ENCODE measurements around the gene GTF3C1. TPM values are rescaled to one million over a fixed set of nuclear protein-coding genes. Genes with fewer than 3 reads are reported as not detected.

The GTF3C1 gene
- total and polyA plus RNA-seq, 4 donors: 33.5 to 84.0 (median 67.5) TPM

DNA sequence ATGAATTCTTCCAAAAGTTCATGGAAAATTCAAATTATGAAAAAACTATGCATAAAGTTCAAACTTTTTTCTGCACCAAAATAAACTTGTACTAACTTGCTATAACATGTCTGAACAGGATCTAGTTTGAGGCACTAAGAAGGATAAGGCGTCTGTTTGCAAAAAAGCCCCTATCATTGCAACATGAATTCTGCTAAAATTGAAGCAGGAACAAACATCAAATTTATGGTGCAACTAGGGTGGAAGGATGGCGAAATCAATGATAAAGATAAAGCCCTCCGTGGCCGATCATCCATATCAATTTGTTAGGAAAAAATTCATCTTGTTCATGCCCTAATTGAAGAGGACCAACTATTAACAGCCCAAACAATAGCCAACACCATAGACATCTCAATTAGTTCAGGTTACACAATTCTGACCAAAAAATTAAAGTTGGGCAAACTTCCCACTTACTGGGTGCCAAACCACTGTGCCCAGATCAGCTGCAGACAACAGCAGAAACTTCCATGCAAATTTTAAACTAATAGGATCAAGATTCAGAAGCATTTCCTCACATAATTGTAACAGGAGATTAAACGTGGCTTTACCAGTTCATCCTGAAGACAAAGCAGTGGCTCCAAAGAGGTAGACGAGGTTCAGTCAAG lies 134.8 kb downstream of the GTF3C1 start:
- H3K27ac ChIP-seq (ENCODE audit: low read depth in 1 of 2, low read length in 1 of 2): no peak overlapping the region

DNA sequence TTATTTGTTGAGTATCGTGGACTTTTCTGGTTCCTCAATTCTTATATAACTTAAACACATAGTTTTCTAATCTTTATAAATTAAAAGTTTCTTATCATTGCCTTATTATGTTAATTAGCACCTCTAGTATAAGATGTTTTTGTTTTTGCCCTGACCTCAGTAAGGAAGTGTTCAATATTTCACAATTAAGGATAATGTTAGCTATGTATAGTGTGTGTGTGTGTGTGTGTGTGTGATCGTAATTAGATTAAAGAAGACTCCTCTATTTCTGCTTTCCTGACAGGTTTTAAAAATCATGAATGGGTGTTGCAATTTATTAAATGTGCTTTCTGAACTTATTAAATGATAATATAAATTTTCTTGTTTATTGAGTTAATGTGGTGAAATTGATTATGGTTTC lies 135.8 kb downstream of the GTF3C1 start:
- DNase-seq (no peak), ATAC-seq (ENCODE audit: insufficient read depth, low FRiP score) (no peak)
- Histone ChIP-seq H3K9me3 (ENCODE audit: control insufficient read depth in 4 of 4, insufficient read depth in 3 of 4, low read length in 3 of 4) (no peaks in the 10 kb centered on the region), H3K4me3 (no peak overlapping the region), H3K27ac (ENCODE audit: low read depth in 1 of 2, low read length in 1 of 2) (no peak overlapping the region), H3K9ac (ENCODE audit: insufficient read depth in 1 of 2, low read length in 2 of 2) (no peak overlapping the region), H3K36me3 (ENCODE audit: control insufficient read depth in 4 of 4, insufficient read depth in 4 of 4, low read length in 4 of 4) (no peaks in the 10 kb centered on the region), H3K4me1 (ENCODE audit: control insufficient read depth in 5 of 5, insufficient read depth in 5 of 5, low read length in 5 of 5) (peaks cover 0 to 5% (median 0%) of the 10 kb centered on the region in 5 donors), H3K27me3 (ENCODE audit: control insufficient read depth in 3 of 3, insufficient read depth in 3 of 3, low read length in 2 of 3) (no peaks in the 10 kb centered on the region)
- 67 to 89% methylated on average over 2 of the region's 2 CpGs for WGBS, 2 donors
- TF ChIP-seq, protein P1, sequence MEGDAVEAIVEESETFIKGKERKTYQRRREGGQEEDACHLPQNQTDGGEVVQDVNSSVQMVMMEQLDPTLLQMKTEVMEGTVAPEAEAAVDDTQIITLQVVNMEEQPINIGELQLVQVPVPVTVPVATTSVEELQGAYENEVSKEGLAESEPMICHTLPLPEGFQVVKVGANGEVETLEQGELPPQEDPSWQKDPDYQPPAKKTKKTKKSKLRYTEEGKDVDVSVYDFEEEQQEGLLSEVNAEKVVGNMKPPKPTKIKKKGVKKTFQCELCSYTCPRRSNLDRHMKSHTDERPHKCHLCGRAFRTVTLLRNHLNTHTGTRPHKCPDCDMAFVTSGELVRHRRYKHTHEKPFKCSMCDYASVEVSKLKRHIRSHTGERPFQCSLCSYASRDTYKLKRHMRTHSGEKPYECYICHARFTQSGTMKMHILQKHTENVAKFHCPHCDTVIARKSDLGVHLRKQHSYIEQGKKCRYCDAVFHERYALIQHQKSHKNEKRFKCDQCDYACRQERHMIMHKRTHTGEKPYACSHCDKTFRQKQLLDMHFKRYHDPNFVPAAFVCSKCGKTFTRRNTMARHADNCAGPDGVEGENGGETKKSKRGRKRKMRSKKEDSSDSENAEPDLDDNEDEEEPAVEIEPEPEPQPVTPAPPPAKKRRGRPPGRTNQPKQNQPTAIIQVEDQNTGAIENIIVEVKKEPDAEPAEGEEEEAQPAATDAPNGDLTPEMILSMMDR (IDR thresholded peaks at IDR 0.05; ENCODE audit: control extremely low read depth, extremely low read depth): no peak

More for the DNA sequence above, 134.8 kb downstream of the GTF3C1 start:
- ATAC-seq (ENCODE audit: insufficient read depth, low FRiP score): no peak
- H3K4me3 ChIP-seq: no peak overlapping the region
- no peak for DNase-seq
- H3K27me3 ChIP-seq (ENCODE audit: control insufficient read depth in 3 of 3, insufficient read depth in 3 of 3, low read length in 2 of 3): no peaks in the 10 kb centered on the region
- 31 to 59% methylated on average over 6 of the region's 6 CpGs for WGBS, 2 donors
- H3K4me1 ChIP-seq (ENCODE audit: control insufficient read depth in 5 of 5, insufficient read depth in 5 of 5, low read length in 5 of 5): peaks cover 0 to 5% (median 0%) of the 10 kb centered on the region in 5 donors
- no peak overlapping the region for H3K9ac ChIP-seq (ENCODE audit: insufficient read depth in 1 of 2, low read length in 2 of 2)
- TF ChIP-seq, protein P1 (IDR thresholded peaks at IDR 0.05; ENCODE audit: control extremely low read depth, extremely low read depth): no peak
- no peaks in the 10 kb centered on the region for H3K36me3 ChIP-seq (ENCODE audit: control insufficient read depth in 4 of 4, insufficient read depth in 4 of 4, low read length in 4 of 4)
- H3K9me3 ChIP-seq (ENCODE audit: control insufficient read depth in 4 of 4, insufficient read depth in 3 of 4, low read length in 3 of 4): no peaks in the 10 kb centered on the region

DNA sequence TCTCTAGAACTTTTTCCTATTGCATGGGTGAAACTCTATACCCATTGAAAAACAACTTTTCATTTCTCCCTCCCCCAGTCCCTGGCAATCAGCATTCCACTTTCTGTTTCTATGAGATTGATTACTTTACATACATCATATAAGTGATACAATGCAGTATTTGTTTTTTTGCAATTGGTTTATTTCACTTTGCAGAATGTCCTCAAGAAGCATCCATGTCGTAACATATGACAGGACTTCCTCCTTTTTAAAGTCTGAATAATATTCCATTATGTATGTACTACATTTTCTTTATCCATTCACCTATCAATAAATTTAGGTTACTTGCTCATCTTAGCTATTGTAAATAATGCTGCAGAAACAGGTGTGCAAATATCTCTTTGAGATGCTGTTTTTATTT lies 139.0 kb downstream of the GTF3C1 start:
- Histone ChIP-seq H3K4me3 (no peak overlapping the region), H3K27ac (ENCODE audit: low read depth in 1 of 2, low read length in 1 of 2) (no peak overlapping the region), H3K27me3 (ENCODE audit: control insufficient read depth in 3 of 3, insufficient read depth in 3 of 3, low read length in 2 of 3) (no peaks in the 10 kb centered on the region), H3K4me1 (ENCODE audit: control insufficient read depth in 5 of 5, insufficient read depth in 5 of 5, low read length in 5 of 5) (peaks cover 0 to 13% (median 6%) of the 10 kb centered on the region in 5 donors), H3K36me3 (ENCODE audit: control insufficient read depth in 4 of 4, insufficient read depth in 4 of 4, low read length in 4 of 4) (peaks cover 0 to 3% (median 0%) of the 10 kb centered on the region in 4 donors), H3K9ac (ENCODE audit: insufficient read depth in 1 of 2, low read length in 2 of 2) (no peak overlapping the region), H3K9me3 (ENCODE audit: control insufficient read depth in 4 of 4, insufficient read depth in 3 of 4, low read length in 3 of 4) (no peaks in the 10 kb centered on the region)
- no peak for DNase-seq
- TF ChIP-seq, protein P1 (IDR thresholded peaks at IDR 0.05; ENCODE audit: control extremely low read depth, extremely low read depth): no peak
- ATAC-seq (ENCODE audit: insufficient read depth, low FRiP score): no peak
- WGBS, 2 donors: 29 to 59% methylated on average over 1 of the region's 1 CpG

Other genes with a start within 250 kb of the GTF3C1 start
- gene IL4R, start 235.9 kb downstream of the GTF3C1 start, total RNA-seq: 100 to 1,000 TPM in 1 of 2 donors, 10 to 100 TPM in 1; 79.8 to 148 TPM
- gene IL4R, start 235.9 kb downstream of the GTF3C1 start, polyA plus RNA-seq: 100 to 1,000 TPM in 1 of 2 donors, 10 to 100 TPM in 1; 61.3 to 175 TPM
- gene IL21R, start 147.7 kb downstream of the GTF3C1 start, total RNA-seq: 1 to 10 TPM; 3.4 to 6.3 TPM
- 1 to 10 TPM; 1.0 to 4.6 TPM for gene IL21R, start 147.7 kb downstream of the GTF3C1 start, polyA plus RNA-seq
- gene KATNIP, start 231 bp upstream of the GTF3C1 start, total RNA-seq: 10 to 100 TPM; 35.1 to 46.4 TPM
- gene KATNIP, start 231 bp upstream of the GTF3C1 start, polyA plus RNA-seq: 10 to 100 TPM in 1 of 2 donors, 1 to 10 TPM in 1; 9.7 to 13.5 TPM

Measured in lung (tissue), 12 donors.